Endothelial cell of umbilical vein (primary cell): ENCODE results near the gene PCDH9. TPM values are rescaled to one million over a fixed set of nuclear protein-coding genes. Genes with fewer than 3 reads are reported as not detected.

Source experiments
- BruUV-seq: library from RNA; stranded (reverse); fragments of 400-500 nt; replicated peaks from 2 replicates; lab custom pipeline; 2021; lab: Mats Ljungman, UMichigan
- CTCF ChIA-PET: fragments of 300-600, 350-600 bp; sonication (Branson Sonifier 250); formaldehyde crosslinking; loops from one replicate; lab custom pipeline; 2021; ENCODE audit warnings: antibody characterized with exemption, inconsistent platforms; lab: Charles Lee
- POLR2A ChIA-PET: fragments of 300-600, 350-600 bp; sonication (Branson Sonifier 250); formaldehyde crosslinking; loops from one replicate; lab custom pipeline; 2021; ENCODE audit warnings: antibody characterized with exemption, inconsistent platforms; lab: Charles Lee
- DNase-seq: peaks from one replicate; pipeline ENCODE4 v3.0.0-alpha.2; 2011; ENCODE audit warnings: low read depth, low spot score
- FAIRE-seq: peaks from 2 replicates; lab custom pipeline; 2011; peaks lifted over from hg19 to GRCh38; lab: Jason Lieb, UNC
- H2AFZ ChIP-seq: 2 replicates; pipeline ENCODE4 v1.6.0; 2012; ENCODE audit warnings: low read depth, low read length, control low read depth, inconsistent platforms
- H3K27ac ChIP-seq: 2 replicates; pipeline ENCODE4 v1.5.1; 2011; ENCODE audit warnings: low read depth, mild to moderate bottlenecking, control low read depth, low read length, moderate library complexity; ENCODE audit not compliant: insufficient read depth
- H3K27me3 ChIP-seq, 2 experiments: 2 replicates each; pipeline versions ENCODE4 v1.6.0 to v1.6.1; 2011; ENCODE audit warnings: low read length in 2 of 2, mixed read lengths in 1 of 2; ENCODE audit not compliant: control insufficient read depth in 2 of 2, insufficient read depth in 2 of 2
- H3K36me3 ChIP-seq, 2 experiments: 2 replicates in 1 of 2; 3 replicates in 1 of 2; pipeline ENCODE4 v1.5.1; 2011; ENCODE audit warnings: low read length in 2 of 2, mild to moderate bottlenecking in 1 of 2, moderate library complexity in 1 of 2; ENCODE audit not compliant: control insufficient read depth in 2 of 2, insufficient read depth in 2 of 2; ENCODE audit errors: extremely low read depth in 1 of 2
- H3K4me1 ChIP-seq: 3 replicates; pipeline ENCODE4 v1.5.1; 2011; ENCODE audit warnings: mild to moderate bottlenecking, low read length; ENCODE audit not compliant: control insufficient read depth, insufficient read depth; ENCODE audit errors: extremely low read depth
- H3K4me2 ChIP-seq: 2 replicates; pipeline ENCODE4 v1.6.1; 2011; ENCODE audit warnings: low read length, control low read depth, mixed read lengths; ENCODE audit not compliant: insufficient read depth
- H3K4me3 ChIP-seq, 3 experiments: fragments of 200-600 bp in 1 of 3; sonication (generic), shearing (Covaris generic) in 1 of 3; replicated peaks in 1 of 3; 2 replicates each; pipeline ENCODE4 v1.5.1; 2011 to 2016; ENCODE audit warnings: control low read depth in 3 of 3, low read length in 3 of 3, mild to moderate bottlenecking in 2 of 3, inconsistent platforms in 1 of 3, low read depth in 1 of 3, moderate library complexity in 1 of 3; ENCODE audit not compliant: insufficient read depth in 1 of 3
- H3K79me2 ChIP-seq: 2 replicates; pipeline ENCODE4 v1.6.0; 2012; ENCODE audit warnings: low read length, inconsistent platforms; ENCODE audit not compliant: control insufficient read depth, insufficient read depth
- H3K9ac ChIP-seq: replicated peaks from 2 replicates; pipeline ENCODE3; 2011; ENCODE audit warnings: low read length, control low read depth; ENCODE audit not compliant: insufficient read depth; ENCODE audit errors: extremely low read depth
- H3K9me1 ChIP-seq: replicated peaks from 3 replicates; pipeline ENCODE4 v1.6.0; 2011; ENCODE audit warnings: mild to moderate bottlenecking, low read length; ENCODE audit not compliant: control insufficient read depth, insufficient read depth; ENCODE audit errors: extremely low read depth
- H3K9me3 ChIP-seq: replicated peaks from 2 replicates; pipeline ENCODE4 v1.5.1; 2012; ENCODE audit warnings: low read length, inconsistent platforms; ENCODE audit not compliant: control insufficient read depth, insufficient read depth
- H4K20me1 ChIP-seq: replicated peaks from 2 replicates; pipeline ENCODE3; 2011; ENCODE audit warnings: mild to moderate bottlenecking, low read length; ENCODE audit not compliant: control insufficient read depth, insufficient read depth; ENCODE audit errors: extremely low read depth
- CTCF ChIP-seq, 2 donors: IDR thresholded peaks; 1 replicate in 1 of 2; 2 replicates in 1 of 2; pipeline ENCODE4 v1.5.1; 2011; ENCODE audit warnings: low read length in 2 of 2, mild to moderate bottlenecking in 2 of 2, moderate library complexity in 2 of 2, control low read depth in 1 of 2, inconsistent platforms in 1 of 2, low read depth in 1 of 2; ENCODE audit not compliant: insufficient read depth in 1 of 2; ENCODE audit errors: extremely low read depth in 1 of 2
- EZH2 ChIP-seq: IDR thresholded peaks from 2 replicates; pipeline ENCODE4 v1.6.1; 2012; ENCODE audit warnings: borderline replicate concordance, low read depth, mild to moderate bottlenecking, moderate library complexity, low read length, inconsistent platforms; ENCODE audit not compliant: severe bottlenecking
- FOS ChIP-seq: IDR thresholded peaks from 2 replicates; pipeline ENCODE4 v1.6.1; 2011; ENCODE audit warnings: mild to moderate bottlenecking, low read length, moderate library complexity, borderline replicate concordance; ENCODE audit not compliant: insufficient read depth
- GATA2 ChIP-seq: IDR thresholded peaks from 2 replicates; pipeline ENCODE4 v1.7.0; 2011; ENCODE audit warnings: low read depth, mild to moderate bottlenecking, moderate library complexity, mixed read lengths, low read length; ENCODE audit not compliant: insufficient read length, insufficient read depth
- JUN ChIP-seq: IDR thresholded peaks from 2 replicates; pipeline ENCODE4 v1.6.1; 2011; ENCODE audit warnings: borderline replicate concordance, low read depth; ENCODE audit not compliant: insufficient read length, insufficient read depth
- MAX ChIP-seq: IDR thresholded peaks from 2 replicates; pipeline ENCODE4 v1.6.1; 2011; ENCODE audit not compliant: insufficient read depth, insufficient read length
- MYC ChIP-seq: IDR thresholded peaks from one replicate; pipeline ENCODE4 v1.6.1; 2011; ENCODE audit warnings: mild to moderate bottlenecking, low read depth, low read length
- POLR2A ChIP-seq: IDR thresholded peaks from 2 replicates; pipeline ENCODE4 v1.6.1; 2012; ENCODE audit warnings: low read depth, mild to moderate bottlenecking, control low read depth, low read length
- POLR2AphosphoS5 ChIP-seq: IDR thresholded peaks from 2 replicates; pipeline ENCODE4 v1.6.1; 2012; ENCODE audit warnings: low read depth, mild to moderate bottlenecking, control low read depth, low read length, moderate library complexity; ENCODE audit not compliant: insufficient read depth
- dilution Hi-C: fragments of 300-500 bp; cut with MboI; formaldehyde crosslinking; loops from one replicate; pipeline ENCODE4 v1.15.0; 2019; ENCODE audit warnings: low sequenced_read_pairs; ENCODE audit not compliant: extremely low pct_ligation_motif_present
- intact Hi-C: fragments of 100-400 bp; cut with micrococcal nuclease; formaldehyde crosslinking; loops from one replicate; pipeline ENCODE4 v1.10.0; 2022
- polyA plus RNA-seq, 4 experiments: library from polyadenylated mRNA; depleted of rRNA in 3 of 4; stranded (reverse) in 3 of 4; unstranded in 1 of 4; fragments of >200 nt; gene quantifications; 2 replicates each; pipeline versions ENCODE4 v1.2.1 to v1.2.3, GENCODE V29; 2011 to 2012; ENCODE audit warnings: missing spikeins in 1 of 4
- total RNA-seq: library from RNA; stranded (reverse); gene quantifications from 2 replicates; pipeline ENCODE4 v1.2.3, GENCODE V29; 2021

PCDH9 gene
- total and polyA plus RNA-seq, 2 donors (not counting 3 experiments of a cell fraction or from before 2014, with no cell fraction given): 1.1 to 5.2 TPM

GRCh38 chr13:66778461-66778860 is 451.7 kb downstream of the PCDH9 start:
- FAIRE-seq (peak; percentile 63), DNase-seq (no peak)
- Histone ChIP-seq H3K27me3 (no peaks in the 10 kb centered on the region), H3K79me2 (no peaks in the 10 kb centered on the region), H3K4me1 (no peaks in the 10 kb centered on the region), H3K9me3 (no peaks in the 10 kb centered on the region), H2AFZ (no peak overlapping the region), H3K36me3 (no peaks in the 10 kb centered on the region), H3K27ac (no peak overlapping the region), H3K9me1 (no peaks in the 10 kb centered on the region), H4K20me1 (no peaks in the 10 kb centered on the region), H3K4me2 (no peak overlapping the region), H3K4me3 (no peak overlapping the region), H3K9ac (no peak overlapping the region)
- ChIA-PET CTCF (no interaction called here), POLR2A (no interaction called here)
- dilution Hi-C loops (no loop called here), intact Hi-C loops (no loop called here)
- TF ChIP-seq JUN (no peak), FOS (no peak), POLR2AphosphoS5 (no peak), MYC (no peak), CTCF (IDR thresholded peaks at IDR 0.05; ENCODE audit: extremely low read depth in 1 of 2, insufficient read depth in 1 of 2, low read depth in 1 of 2, low read length in 2 of 2) (no peak), MAX (no peak), GATA2 (no peak), EZH2 (no peak), POLR2A (no peak)
- no TSS peak for BruUV-seq
